Prostate gland (tissue), 2 donors: Measurements from ENCODE around the gene PCDH9.

Experiments used
- CTCF ChIP-seq, 4 experiments: fragments of 200-600 bp in 2 of 4; fragments of 450-650 bp in 2 of 4; sonication (generic) in 2 of 4; IDR thresholded peaks; 1 replicate in 3 of 4; 2 replicates in 1 of 4; pipeline ENCODE4 v1.5.1; 2016 to 2019; ENCODE audit warnings: antibody characterized with exemption in 4 of 4, mild to moderate bottlenecking in 2 of 4, moderate library complexity in 2 of 4
- POLR2A ChIP-seq: fragments of 450-650 bp; IDR thresholded peaks from one replicate; pipeline ENCODE4 v1.6.1; 2016; ENCODE audit warnings: antibody characterized with exemption, mild to moderate bottlenecking

GRCh38 chr13:67135356-67135755, 94.8 kb downstream of the PCDH9 start:
- no peak for TF ChIP-seq POLR2A
- no peak for TF ChIP-seq CTCF (IDR thresholded peaks at IDR 0.05)
